ENCODE data around the gene PLEKHA1. TPM values are rescaled to one million over a fixed set of nuclear protein-coding genes. Genes with fewer than 3 reads are reported as not detected.

PLEKHA1 gene
- total and polyA plus RNA-seq, 2 experiments from 2014 or later = 25.8 to 36.6 TPM

- no peak for TF ChIP-seq REST (IDR thresholded peaks at IDR 0.05; ENCODE audit: unreplicated experiment)
- TF ChIP-seq ETS1 (IDR thresholded peaks at IDR 0.05) = no peak
- no peak for TF ChIP-seq EZH2 (IDR thresholded peaks at IDR 0.05; ENCODE audit: low read depth, unreplicated experiment)
- TF ChIP-seq CREB1 (CRISPR knock-in tag; IDR thresholded peaks at IDR 0.05; ENCODE audit: low read depth) = no peak
- TF ChIP-seq EZH2phosphoT487 (IDR thresholded peaks at IDR 0.05; ENCODE audit: unreplicated experiment) = no peak
- H3K4me1 Mint-ChIP-seq = peaks cover 18% of the 10 kb centered on the region
Observed at GRCh38 chr10:122336332-122336731, 38.2 kb upstream of the PLEKHA1 start.

GRCh38 chr10:122336961-122337360 is 37.5 kb upstream of the PLEKHA1 start:
- Histone ChIP-seq H3K9me2 (ENCODE audit: insufficient read depth) (no peaks in the 10 kb centered on the region), H3K4me1 (ENCODE audit: insufficient read depth) (no peaks in the 10 kb centered on the region), H4K20me1 (replicated peaks; ENCODE audit: insufficient read depth) (no peaks in the 10 kb centered on the region), H3K79me2 (replicated peaks; ENCODE audit: insufficient read depth) (no peaks in the 10 kb centered on the region), H3K4me2 (no peak overlapping the region), H3K27me3 (ENCODE audit: insufficient read depth) (no peaks in the 10 kb centered on the region), H2AFZ (0 out of 2 replicates have a peak overlapping the region, but pooled peaks have one; percentile 28), H3K4me3 (no peak overlapping the region), H3K27ac (ENCODE audit: low read depth) (no peak overlapping the region), H3K36me3 (ENCODE audit: insufficient read depth) (no peaks in the 10 kb centered on the region), H3F3A (replicated peaks; ENCODE audit: low read depth) (0 out of 2 replicates have a peak, but pooled peaks cover 3% of the 10 kb centered on the region)
- peaks cover 5% of the 10 kb centered on the region for H3K27me3 Mint-ChIP-seq (ENCODE audit: insufficient read depth, low read depth, poor library complexity)
- no peak for DNase-seq (ENCODE audit: low spot score)
- H3K36me3 Mint-ChIP-seq (ENCODE audit: low read depth) = no peaks in the 10 kb centered on the region
- H3K9me3 Mint-ChIP-seq = no peaks in the 10 kb centered on the region
- H3K27ac Mint-ChIP-seq = 0 out of 2 replicates have a peak overlapping the region, but pooled peaks have one; percentile 52
- peaks cover 16% of the 10 kb centered on the region for H3K4me1 Mint-ChIP-seq
- no peak overlapping the region for H3K4me3 Mint-ChIP-seq
- ATAC-seq = no peak
- TF ChIP-seq EZH2 (IDR thresholded peaks at IDR 0.05; ENCODE audit: low read depth, unreplicated experiment) (no peak), POLR2AphosphoS5 (IDR thresholded peaks at IDR 0.05; ENCODE audit: low read depth) (no peak), ETS1 (IDR thresholded peaks at IDR 0.05) (no peak), EZH2phosphoT487 (IDR thresholded peaks at IDR 0.05; ENCODE audit: unreplicated experiment) (no peak), JUNB (IDR thresholded peaks at IDR 0.05; ENCODE audit: unreplicated experiment) (no peak), CTCF (conservative IDR thresholded peaks at IDR 0.05; ENCODE audit: low read depth in 2 of 2) (no peak), NANOG (IDR thresholded peaks at IDR 0.05; ENCODE audit: borderline replicate concordance) (no peak), STAT1 (IDR thresholded peaks at IDR 0.05; ENCODE audit: unreplicated experiment) (no peak), CREB1 (CRISPR knock-in tag; IDR thresholded peaks at IDR 0.05; ENCODE audit: low read depth) (no peak)

More at GRCh38 chr10:122336332-122336731, 38.2 kb upstream of the PLEKHA1 start:
- Mint-ChIP-seq H3K4me3 (no peak overlapping the region), H3K27ac (no peak overlapping the region), H3K9me3 (no peaks in the 10 kb centered on the region), H3K27me3 (ENCODE audit: insufficient read depth, low read depth, poor library complexity) (peaks cover 3% of the 10 kb centered on the region), H3K36me3 (ENCODE audit: low read depth) (no peaks in the 10 kb centered on the region)
- Histone ChIP-seq H3K4me3 (no peak overlapping the region), H3K79me2 (replicated peaks; ENCODE audit: insufficient read depth) (no peaks in the 10 kb centered on the region), H3K4me1 (ENCODE audit: insufficient read depth) (no peaks in the 10 kb centered on the region), H4K20me1 (replicated peaks; ENCODE audit: insufficient read depth) (no peaks in the 10 kb centered on the region), H3K27me3 (ENCODE audit: insufficient read depth) (no peaks in the 10 kb centered on the region), H3K27ac (ENCODE audit: low read depth) (no peak overlapping the region), H2AFZ (no peak overlapping the region), H3F3A (replicated peaks; ENCODE audit: low read depth) (0 out of 2 replicates have a peak, but pooled peaks cover 3% of the 10 kb centered on the region), H3K36me3 (ENCODE audit: insufficient read depth) (no peaks in the 10 kb centered on the region), H3K9me2 (ENCODE audit: insufficient read depth) (no peaks in the 10 kb centered on the region), H3K4me2 (no peak overlapping the region)
- ATAC-seq (no peak), DNase-seq (ENCODE audit: low spot score) (no peak)
